IPS-18a (cell line): ENCODE results near the gene PITX2.

Source experiments
- H3K27ac ChIP-seq: one replicate; pipeline ENCODE4 v1.5.1; 2013; ENCODE audit warnings: low read length
- H3K27me3 ChIP-seq: one replicate; pipeline ENCODE4 v1.6.1; 2013; ENCODE audit warnings: mild to moderate bottlenecking, low read length; ENCODE audit not compliant: control insufficient read depth, insufficient read depth
- H3K36me3 ChIP-seq: one replicate; pipeline ENCODE4 v1.6.1; 2013; ENCODE audit warnings: low read depth, low read length; ENCODE audit not compliant: control insufficient read depth
- H3K4me1 ChIP-seq: one replicate; pipeline ENCODE4 v1.6.1; 2013; ENCODE audit warnings: low read depth, low read length; ENCODE audit not compliant: control insufficient read depth
- H3K4me3 ChIP-seq: one replicate; pipeline ENCODE4 v1.5.1; 2013; ENCODE audit warnings: low read length
- H3K9ac ChIP-seq: one replicate; pipeline ENCODE4 v1.6.1; 2013; ENCODE audit warnings: mild to moderate bottlenecking, low read length, moderate library complexity
- H3K9me3 ChIP-seq: one replicate; pipeline ENCODE4 v1.6.1; 2013; ENCODE audit warnings: low read depth, low read length; ENCODE audit not compliant: control insufficient read depth

The PITX2 gene

GRCh38 chr4:110620322-110620690, 2.6 kb downstream of the PITX2 start:
- Histone ChIP-seq H3K4me1 (peaks cover 44% of the 10 kb centered on the region), H3K4me3 (peak overlapping the region; percentile 58), H3K9ac (peak overlapping the region; percentile 46), H3K27ac (no peak overlapping the region), H3K36me3 (no peaks in the 10 kb centered on the region), H3K27me3 (peaks cover 99% of the 10 kb centered on the region), H3K9me3 (no peaks in the 10 kb centered on the region)

- Histone ChIP-seq H3K27me3 (peaks cover 99% of the 10 kb centered on the region), H3K9ac (peak overlapping the region; percentile 46), H3K36me3 (no peaks in the 10 kb centered on the region), H3K4me1 (peaks cover 45% of the 10 kb centered on the region), H3K9me3 (no peaks in the 10 kb centered on the region), H3K27ac (no peak overlapping the region), H3K4me3 (peak overlapping the region; percentile 58)
Measured at GRCh38 chr4:110619463-110620247, 3.2 kb downstream of the PITX2 start.

GRCh38 chr4:110618581-110619462, 4.1 kb downstream of the PITX2 start:
- Histone ChIP-seq H3K36me3 (no peaks in the 10 kb centered on the region), H3K4me3 (peak overlapping the region; percentile 35), H3K27me3 (peaks cover 99% of the 10 kb centered on the region), H3K9ac (peak overlapping the region; percentile 4), H3K9me3 (no peaks in the 10 kb centered on the region), H3K27ac (no peak overlapping the region), H3K4me1 (peaks cover 53% of the 10 kb centered on the region)

GRCh38 chr4:110617646-110618580, 5.0 kb downstream of the PITX2 start:
- peak overlapping the region; percentile 35 for H3K4me3 ChIP-seq

GRCh38 chr4:110617075-110617640, 5.7 kb downstream of the PITX2 start:
- Histone ChIP-seq H3K9ac (no peak overlapping the region), H3K27me3 (peaks cover 100% of the 10 kb centered on the region), H3K9me3 (no peaks in the 10 kb centered on the region), H3K27ac (no peak overlapping the region), H3K4me3 (peak overlapping the region; percentile 35), H3K36me3 (no peaks in the 10 kb centered on the region), H3K4me1 (peaks cover 50% of the 10 kb centered on the region)

More at GRCh38 chr4:110617646-110618580, 5.0 kb downstream of the PITX2 start:
- Histone ChIP-seq H3K9me3 (no peaks in the 10 kb centered on the region), H3K36me3 (no peaks in the 10 kb centered on the region), H3K9ac (no peak overlapping the region), H3K4me1 (peaks cover 50% of the 10 kb centered on the region), H3K27me3 (peaks cover 100% of the 10 kb centered on the region), H3K27ac (no peak overlapping the region)

- H3K36me3 ChIP-seq: no peaks in the 10 kb centered on the region
- H3K4me1 ChIP-seq: peaks cover 50% of the 10 kb centered on the region
- H3K9ac ChIP-seq: peak overlapping the region; percentile 57
- H3K4me3 ChIP-seq: peak overlapping the region; percentile 65
- H3K27me3 ChIP-seq: peaks cover 100% of the 10 kb centered on the region
- no peaks in the 10 kb centered on the region for H3K9me3 ChIP-seq
- H3K27ac ChIP-seq: no peak overlapping the region
Measured at GRCh38 chr4:110616238-110617074, 6.4 kb downstream of the PITX2 start.

- H3K27me3 ChIP-seq: peaks cover 100% of the 10 kb centered on the region
- H3K36me3 ChIP-seq: no peaks in the 10 kb centered on the region
- H3K9me3 ChIP-seq: no peaks in the 10 kb centered on the region
- H3K9ac ChIP-seq: peak overlapping the region; percentile 57
- H3K4me1 ChIP-seq: peaks cover 49% of the 10 kb centered on the region
- H3K27ac ChIP-seq: no peak overlapping the region
- peak overlapping the region; percentile 65 for H3K4me3 ChIP-seq
Measured at GRCh38 chr4:110615353-110616237, 7.3 kb downstream of the PITX2 start.

- Histone ChIP-seq H3K4me1 (peaks cover 47% of the 10 kb centered on the region), H3K27me3 (peaks cover 100% of the 10 kb centered on the region), H3K36me3 (no peaks in the 10 kb centered on the region), H3K27ac (no peak overlapping the region), H3K4me3 (peak overlapping the region; percentile 65), H3K9ac (peak overlapping the region; percentile 57), H3K9me3 (no peaks in the 10 kb centered on the region)
Measured at GRCh38 chr4:110614976-110615352, 7.9 kb downstream of the PITX2 start.

- Histone ChIP-seq H3K27me3 (peaks cover 100% of the 10 kb centered on the region), H3K4me1 (peaks cover 43% of the 10 kb centered on the region), H3K27ac (no peak overlapping the region), H3K9me3 (no peaks in the 10 kb centered on the region), H3K9ac (peak overlapping the region; percentile 57), H3K36me3 (no peaks in the 10 kb centered on the region), H3K4me3 (peak overlapping the region; percentile 65)
Measured at GRCh38 chr4:110614173-110614963, 8.5 kb downstream of the PITX2 start.
